Epithelial cell of esophagus (primary cell): Measurements from ENCODE around the gene PDE11A.
A peak's percentile ranks its signal among the peaks of the same experiment; 100 is the strongest.
"Not testable (repeated sequence)": the region's sequence is repeated elsewhere in the genome, so short reads cannot be mapped to it uniquely, and the experiment has no call there.

ENCODE experiments used
- DNase-seq: peaks from one replicate; pipeline ENCODE4 v3.0.0; 2010; ENCODE audit warnings: low read depth
- H3K4me3 ChIP-seq: 2 replicates; pipeline ENCODE4 v1.5.1; 2011; ENCODE audit warnings: mild to moderate bottlenecking, low read length, control low read depth
- CTCF ChIP-seq: IDR thresholded peaks from 2 replicates; pipeline ENCODE4 v1.5.1; 2011; ENCODE audit warnings: low read depth, mild to moderate bottlenecking, low read length, control low read depth, inconsistent platforms; ENCODE audit not compliant: insufficient read depth; ENCODE audit errors: missing control alignments

Gene PDE11A

GRCh38 chr2:178093471-178093870, 20.9 kb upstream of the PDE11A start:
- H3K4me3 ChIP-seq = no peak overlapping the region
- no peak for DNase-seq
- TF ChIP-seq CTCF = no peak

GRCh38 chr2:178088774-178089270, 16.2 kb upstream of the PDE11A start:
- no peak overlapping the region for H3K4me3 ChIP-seq
- no peak for DNase-seq
- no peak for TF ChIP-seq CTCF

- no peak for TF ChIP-seq CTCF
- no peak overlapping the region for H3K4me3 ChIP-seq
- peak; percentile 69 for DNase-seq
These were observed 11.7 kb upstream of the PDE11A start for GRCh38 chr2:178084273-178084672.

GRCh38 chr2:178082408-178083045, 9.9 kb upstream of the PDE11A start:
- TF ChIP-seq CTCF = no peak
- H3K4me3 ChIP-seq = no peak overlapping the region
- DNase-seq = no peak

GRCh38 chr2:178079279-178079678, 6.7 kb upstream of the PDE11A start:
- DNase-seq, H3K4me3 ChIP-seq: not testable (repeated sequence)

GRCh38 chr2:178076130-178076529, 3.6 kb upstream of the PDE11A start:
- no peak overlapping the region for H3K4me3 ChIP-seq
- no peak for TF ChIP-seq CTCF
- no peak for DNase-seq

- no peak for DNase-seq
- H3K4me3 ChIP-seq = no peak overlapping the region
- TF ChIP-seq CTCF = no peak
These were observed 2.4 kb upstream of the PDE11A start for GRCh38 chr2:178075006-178075326.
